AG09309 (cell line): ENCODE measurements around the gene RBM10.
"Not testable (repeated sequence)": the region's sequence is repeated elsewhere in the genome, so short reads cannot be mapped to it uniquely, and the experiment has no call there.

ENCODE experiments used
- DNase-seq: peaks from one replicate; pipeline ENCODE4 v3.0.0-alpha.2; 2010; ENCODE audit warnings: low read depth
- H3K4me3 ChIP-seq: 2 replicates; pipeline ENCODE4 v1.5.1; 2011; ENCODE audit warnings: mild to moderate bottlenecking, low read depth, low read length, moderate library complexity; ENCODE audit not compliant: control insufficient read depth
- TF ChIP-seq, protein P1 (sequence below): IDR thresholded peaks from 2 replicates; pipeline ENCODE4 v1.5.1; 2011; ENCODE audit warnings: mild to moderate bottlenecking, low read depth, low read length, inconsistent platforms; ENCODE audit not compliant: insufficient read depth, control insufficient read depth; ENCODE audit errors: missing control alignments

The RBM10 gene, protein sequence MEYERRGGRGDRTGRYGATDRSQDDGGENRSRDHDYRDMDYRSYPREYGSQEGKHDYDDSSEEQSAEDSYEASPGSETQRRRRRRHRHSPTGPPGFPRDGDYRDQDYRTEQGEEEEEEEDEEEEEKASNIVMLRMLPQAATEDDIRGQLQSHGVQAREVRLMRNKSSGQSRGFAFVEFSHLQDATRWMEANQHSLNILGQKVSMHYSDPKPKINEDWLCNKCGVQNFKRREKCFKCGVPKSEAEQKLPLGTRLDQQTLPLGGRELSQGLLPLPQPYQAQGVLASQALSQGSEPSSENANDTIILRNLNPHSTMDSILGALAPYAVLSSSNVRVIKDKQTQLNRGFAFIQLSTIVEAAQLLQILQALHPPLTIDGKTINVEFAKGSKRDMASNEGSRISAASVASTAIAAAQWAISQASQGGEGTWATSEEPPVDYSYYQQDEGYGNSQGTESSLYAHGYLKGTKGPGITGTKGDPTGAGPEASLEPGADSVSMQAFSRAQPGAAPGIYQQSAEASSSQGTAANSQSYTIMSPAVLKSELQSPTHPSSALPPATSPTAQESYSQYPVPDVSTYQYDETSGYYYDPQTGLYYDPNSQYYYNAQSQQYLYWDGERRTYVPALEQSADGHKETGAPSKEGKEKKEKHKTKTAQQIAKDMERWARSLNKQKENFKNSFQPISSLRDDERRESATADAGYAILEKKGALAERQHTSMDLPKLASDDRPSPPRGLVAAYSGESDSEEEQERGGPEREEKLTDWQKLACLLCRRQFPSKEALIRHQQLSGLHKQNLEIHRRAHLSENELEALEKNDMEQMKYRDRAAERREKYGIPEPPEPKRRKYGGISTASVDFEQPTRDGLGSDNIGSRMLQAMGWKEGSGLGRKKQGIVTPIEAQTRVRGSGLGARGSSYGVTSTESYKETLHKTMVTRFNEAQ

DNA sequence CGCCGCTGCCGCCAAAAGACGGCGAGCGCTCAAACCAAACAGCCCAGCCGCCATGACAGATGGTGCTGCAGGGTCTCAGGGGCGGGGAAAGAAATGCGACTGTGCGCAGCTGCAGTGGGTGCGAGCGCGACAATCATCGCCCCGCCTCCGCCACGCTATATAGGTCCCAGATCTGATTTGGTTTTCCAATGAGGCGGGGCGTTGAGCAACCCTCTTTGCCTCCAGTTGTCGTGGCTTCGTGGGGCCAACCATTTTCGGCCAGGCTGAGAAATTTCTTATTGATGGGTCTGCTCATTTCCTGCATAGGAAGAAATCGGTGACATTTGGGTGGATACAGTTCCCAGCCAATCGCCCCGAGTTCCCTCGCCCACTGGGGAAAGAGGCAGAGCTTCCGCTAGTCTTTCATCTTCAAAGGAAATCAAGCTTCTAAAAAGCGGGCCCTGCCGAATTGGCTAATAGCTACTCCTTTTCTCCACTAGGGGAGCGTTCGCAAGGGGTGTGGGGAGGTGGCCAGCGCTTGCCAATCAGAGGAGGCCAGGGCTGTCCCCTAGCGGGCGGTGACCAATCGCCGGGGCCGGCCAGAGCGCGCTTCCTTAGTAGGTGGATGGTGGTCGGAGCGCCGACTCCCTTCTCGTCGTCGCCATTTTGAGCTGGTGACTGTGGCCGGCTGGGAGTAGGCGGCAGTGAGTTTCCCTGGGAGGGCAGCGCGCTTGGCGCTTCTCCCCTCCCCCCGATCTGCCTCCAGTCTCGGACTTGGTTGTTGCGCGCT, at the start of gene RBM10, which contains the start of gene NDUFB11:
RBM10 (plus strand) TSS at position 596 of the 769 bp plus-strand sequence. CDS start 2,261 bp downstream, outside the sequence.
NDUFB11 (minus strand) TSS at position 77 of the 769 bp plus-strand sequence; CDS start at position 54, 23 bp downstream.
- TF ChIP-seq, protein P1, sequence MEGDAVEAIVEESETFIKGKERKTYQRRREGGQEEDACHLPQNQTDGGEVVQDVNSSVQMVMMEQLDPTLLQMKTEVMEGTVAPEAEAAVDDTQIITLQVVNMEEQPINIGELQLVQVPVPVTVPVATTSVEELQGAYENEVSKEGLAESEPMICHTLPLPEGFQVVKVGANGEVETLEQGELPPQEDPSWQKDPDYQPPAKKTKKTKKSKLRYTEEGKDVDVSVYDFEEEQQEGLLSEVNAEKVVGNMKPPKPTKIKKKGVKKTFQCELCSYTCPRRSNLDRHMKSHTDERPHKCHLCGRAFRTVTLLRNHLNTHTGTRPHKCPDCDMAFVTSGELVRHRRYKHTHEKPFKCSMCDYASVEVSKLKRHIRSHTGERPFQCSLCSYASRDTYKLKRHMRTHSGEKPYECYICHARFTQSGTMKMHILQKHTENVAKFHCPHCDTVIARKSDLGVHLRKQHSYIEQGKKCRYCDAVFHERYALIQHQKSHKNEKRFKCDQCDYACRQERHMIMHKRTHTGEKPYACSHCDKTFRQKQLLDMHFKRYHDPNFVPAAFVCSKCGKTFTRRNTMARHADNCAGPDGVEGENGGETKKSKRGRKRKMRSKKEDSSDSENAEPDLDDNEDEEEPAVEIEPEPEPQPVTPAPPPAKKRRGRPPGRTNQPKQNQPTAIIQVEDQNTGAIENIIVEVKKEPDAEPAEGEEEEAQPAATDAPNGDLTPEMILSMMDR: peak; percentile 67
- DNase-seq: peak; percentile 79
- peak within 1 kb of the TSS; percentile 79 for H3K4me3 ChIP-seq

DNA sequence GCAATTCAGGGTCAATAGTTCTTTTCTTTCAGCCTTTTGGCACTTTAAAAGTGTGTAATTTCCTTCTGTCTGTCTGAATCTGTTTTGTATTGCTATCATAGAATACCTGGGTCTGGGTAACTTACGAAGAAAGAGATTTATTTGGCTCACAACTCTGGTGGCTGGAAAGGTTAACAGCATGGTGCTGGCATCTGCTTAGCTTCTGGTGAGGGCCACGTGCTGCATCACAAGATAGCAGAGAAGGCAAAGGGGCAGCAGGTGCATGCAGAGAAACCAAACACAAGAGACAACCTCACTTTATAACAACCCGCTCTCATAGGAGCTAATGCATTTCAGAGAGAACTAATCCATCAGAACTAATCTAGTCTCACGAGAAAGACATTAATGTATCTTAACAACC, 48.0 kb upstream of the RBM10 start:
- TF ChIP-seq, protein P1: no peak
- no peak overlapping the region for H3K4me3 ChIP-seq
- DNase-seq: no peak

DNA sequence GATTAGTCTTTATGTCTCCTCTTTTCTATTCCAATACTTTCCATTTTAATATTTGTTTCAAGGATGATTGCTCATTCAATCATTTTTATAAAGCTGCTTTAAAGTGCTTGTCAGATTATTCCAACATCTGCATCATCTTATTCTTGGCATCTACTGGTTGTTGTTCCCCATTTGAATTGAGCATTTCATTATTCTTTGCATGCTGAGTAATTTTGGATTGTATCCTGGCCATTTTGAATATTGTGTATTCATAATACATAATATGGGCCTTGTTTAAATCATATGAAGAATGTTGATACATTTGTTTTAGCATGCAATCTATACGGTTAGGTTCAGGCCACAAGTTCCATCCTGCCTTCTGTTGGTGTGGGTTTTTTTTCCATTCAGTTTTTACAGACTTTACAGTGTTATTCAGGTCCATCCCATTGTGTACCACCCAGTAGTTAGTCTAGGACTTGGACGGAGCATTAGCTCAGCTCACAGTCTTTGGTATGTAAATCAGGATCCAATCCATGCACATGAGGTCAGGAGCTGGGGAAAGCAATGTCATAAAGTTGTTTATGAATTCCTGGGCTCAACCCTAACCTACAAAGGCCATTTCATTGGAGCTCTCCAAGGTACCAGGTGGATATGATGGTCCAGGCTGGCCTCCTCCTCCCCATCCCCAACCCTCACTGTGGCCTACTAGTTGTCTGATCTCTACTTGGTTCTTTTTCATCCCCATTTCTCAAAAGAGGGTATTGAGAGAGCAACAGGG, 46.5 kb upstream of the RBM10 start:
- no peak overlapping the region for H3K4me3 ChIP-seq
- TF ChIP-seq, protein P1: no peak
- no peak for DNase-seq

DNA sequence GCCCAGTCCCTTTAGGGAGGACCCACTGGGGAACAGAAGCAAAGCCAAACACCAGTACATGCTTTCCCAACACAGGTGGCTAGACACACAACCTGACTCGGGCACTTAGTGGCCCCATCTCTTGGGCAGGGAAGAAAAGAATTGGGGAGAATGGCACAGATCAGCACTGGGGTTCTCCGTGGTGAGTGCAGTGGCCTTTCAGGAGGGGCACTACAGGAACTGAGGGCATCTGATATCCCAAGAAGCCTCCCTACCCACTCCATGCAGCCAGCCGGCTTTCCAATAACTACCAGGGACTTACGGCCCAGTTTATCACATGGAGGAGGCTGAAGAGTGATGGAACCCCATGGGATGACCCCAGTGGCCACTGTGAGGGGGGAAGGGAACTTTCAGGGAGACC, 43.8 kb upstream of the RBM10 start:
- H3K4me3 ChIP-seq: no peak overlapping the region
- TF ChIP-seq, protein P1: no peak
- no peak for DNase-seq

DNA sequence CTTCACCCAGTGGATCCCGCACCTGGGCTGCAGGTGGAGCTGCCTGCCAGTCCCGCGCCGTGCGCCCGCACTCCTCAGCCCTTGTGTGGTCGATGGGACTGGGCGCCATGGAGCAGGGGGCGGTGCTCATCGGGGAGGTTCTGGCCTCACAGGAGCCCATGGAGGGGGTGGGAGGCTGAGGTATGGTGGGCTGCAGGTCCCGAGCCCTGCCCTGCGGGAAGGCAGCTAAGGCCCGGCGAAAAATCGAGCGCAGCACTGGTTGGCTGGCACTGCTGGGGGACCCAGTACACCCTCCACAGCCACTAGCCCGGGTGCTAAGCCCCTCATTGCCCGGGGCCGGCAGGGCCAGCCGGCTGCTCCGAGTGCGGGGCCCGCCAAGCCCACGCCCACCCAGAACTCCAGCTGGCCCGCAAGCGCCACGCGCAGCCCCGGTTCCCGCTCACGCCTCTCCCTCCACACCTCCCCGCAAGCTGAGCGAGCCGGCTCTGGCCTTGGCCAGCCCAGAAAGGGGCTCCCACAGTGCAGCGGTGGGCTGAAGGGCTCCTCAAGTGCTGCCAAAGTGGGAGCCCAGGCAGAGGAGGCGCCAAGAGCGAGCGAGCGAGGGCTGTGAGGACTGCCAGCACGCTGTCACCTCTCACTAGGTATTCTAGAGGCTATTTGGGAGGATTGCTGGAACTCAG, 33.9 kb upstream of the RBM10 start:
- not testable (repeated sequence) for H3K4me3 ChIP-seq, DNase-seq

DNA sequence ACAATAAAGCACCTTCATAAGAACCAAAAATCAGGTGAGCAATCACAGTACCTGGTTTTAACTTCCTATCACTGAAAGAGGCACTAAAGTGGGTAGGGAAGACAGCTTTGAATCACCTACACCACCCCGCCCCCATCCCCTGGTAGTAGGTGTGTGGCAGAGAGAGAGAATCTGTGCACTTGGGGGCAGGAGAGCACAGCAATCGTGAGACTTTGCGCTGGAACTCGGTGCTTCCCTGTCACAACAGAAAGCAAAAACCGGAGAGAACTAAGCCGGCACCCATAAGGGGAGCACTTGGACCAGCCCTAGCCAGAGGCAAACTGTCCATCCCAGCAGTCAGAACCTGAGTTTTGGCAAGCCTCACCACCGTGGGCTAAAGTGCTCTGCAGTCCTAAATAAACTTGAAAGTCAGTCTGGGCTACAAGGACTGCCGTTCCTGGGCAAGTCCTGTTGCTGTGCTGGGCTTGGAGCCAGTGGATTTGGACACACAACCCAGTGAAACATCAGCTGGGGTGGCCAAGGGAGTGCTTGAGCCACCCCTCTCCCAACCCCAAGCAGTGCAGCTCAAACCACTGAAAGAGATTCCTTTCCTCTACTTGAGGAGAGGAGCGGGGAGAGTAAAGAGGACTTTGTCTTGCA, 32.6 kb upstream of the RBM10 start:
- TF ChIP-seq, protein P1: no peak
- DNase-seq: no peak
- no peak overlapping the region for H3K4me3 ChIP-seq

DNA sequence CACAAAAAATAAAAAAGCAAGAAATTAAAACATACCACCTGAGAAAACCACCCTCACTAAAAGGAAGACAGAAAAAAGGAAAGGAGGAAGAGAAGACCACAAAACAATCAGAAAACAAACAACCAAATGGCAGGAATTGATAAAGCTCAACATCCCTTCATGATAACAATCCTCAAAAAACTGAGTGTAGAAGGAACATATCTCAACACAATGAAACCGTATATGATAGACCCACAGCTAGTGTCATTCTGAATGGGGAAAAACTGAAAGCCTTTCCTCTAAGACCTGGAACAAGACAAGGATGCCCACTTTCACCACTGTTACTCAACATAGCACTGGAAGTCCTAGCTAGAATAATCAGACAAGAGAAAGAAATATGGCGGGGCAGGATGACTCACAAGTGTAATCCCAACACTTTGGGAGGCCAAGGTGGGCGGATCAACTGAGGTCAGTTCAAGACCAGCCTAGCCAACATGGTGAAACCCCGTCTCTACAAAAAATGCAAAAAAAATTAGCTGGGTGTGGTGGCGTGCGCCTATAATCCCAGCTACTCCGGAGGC, 28.4 kb upstream of the RBM10 start:
- not testable (repeated sequence) for DNase-seq, H3K4me3 ChIP-seq

DNA sequence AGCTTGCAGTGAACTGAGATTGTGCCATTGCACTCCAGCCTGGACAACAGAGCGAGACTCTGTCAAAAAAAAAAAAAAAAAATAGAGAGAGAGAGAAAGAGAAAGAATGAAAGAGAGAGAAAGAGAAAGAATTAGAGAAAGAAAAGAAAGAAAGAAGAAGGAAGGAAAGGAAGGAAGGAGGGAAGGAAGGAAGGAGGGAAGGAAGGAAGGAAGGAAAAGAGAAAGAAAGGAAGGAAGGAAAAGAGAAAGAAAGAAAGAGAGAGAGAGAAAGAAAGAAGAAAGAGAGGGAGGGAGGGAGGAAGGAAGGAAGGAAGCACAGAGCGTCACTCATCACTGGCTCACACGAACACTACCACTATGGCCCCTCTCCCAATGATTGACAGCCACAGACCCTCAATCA, 20.6 kb upstream of the RBM10 start:
- not testable (repeated sequence) for DNase-seq

More for the DNA sequence above, 20.6 kb upstream of the RBM10 start:
- not testable (repeated sequence) for H3K4me3 ChIP-seq
